HG03457 (cell line): ENCODE measurements around the gene ALPP.

Source experiments
- ATAC-seq: cut with Tn5 transposase; IDR thresholded peaks from one replicate; pipeline ENCODE4 v1.9.1; 2021; ENCODE audit warnings: moderate number of reproducible peaks; ENCODE audit not compliant: unreplicated experiment

The ALPP gene

GRCh38 chr2:232340171-232340935 is 38.2 kb upstream of the ALPP start:
- no peak for ATAC-seq

- no peak for ATAC-seq
These were observed 37.4 kb upstream of the ALPP start for GRCh38 chr2:232341061-232341738.

- ATAC-seq: no peak
These were observed 36.8 kb upstream of the ALPP start for GRCh38 chr2:232341739-232342126.

- ATAC-seq: no peak
These were observed 35.7 kb upstream of the ALPP start for GRCh38 chr2:232342635-232343565.

GRCh38 chr2:232343821-232344220 is 34.7 kb upstream of the ALPP start:
- no peak for ATAC-seq

GRCh38 chr2:232345251-232345650 is 33.3 kb upstream of the ALPP start:
- no peak for ATAC-seq

- no peak for ATAC-seq
These were observed 31.2 kb upstream of the ALPP start for GRCh38 chr2:232347369-232347768.

GRCh38 chr2:232348936-232349335 is 29.6 kb upstream of the ALPP start:
- ATAC-seq: no peak

GRCh38 chr2:232349546-232349945 is 29.0 kb upstream of the ALPP start:
- no peak for ATAC-seq

GRCh38 chr2:232349946-232350635 is 28.5 kb upstream of the ALPP start:
- ATAC-seq: no peak

- ATAC-seq: no peak
These were observed 27.5 kb upstream of the ALPP start for GRCh38 chr2:232350804-232351685.

- no peak for ATAC-seq
These were observed 26.7 kb upstream of the ALPP start for GRCh38 chr2:232351686-232352510.

- no peak for ATAC-seq
These were observed 25.9 kb upstream of the ALPP start for GRCh38 chr2:232352511-232353091.

- ATAC-seq: no peak
These were observed 25.5 kb upstream of the ALPP start for GRCh38 chr2:232353096-232353495.

- no peak for ATAC-seq
These were observed 24.9 kb upstream of the ALPP start for GRCh38 chr2:232353660-232354059.

- no peak for ATAC-seq
These were observed 24.5 kb upstream of the ALPP start for GRCh38 chr2:232354069-232354468.

GRCh38 chr2:232361646-232362045 is 16.9 kb upstream of the ALPP start:
- ATAC-seq: no peak

GRCh38 chr2:232362174-232362900 is 16.2 kb upstream of the ALPP start:
- no peak for ATAC-seq
